ENCODE data around the gene ACVR2A.

ACVR2A gene

DNA sequence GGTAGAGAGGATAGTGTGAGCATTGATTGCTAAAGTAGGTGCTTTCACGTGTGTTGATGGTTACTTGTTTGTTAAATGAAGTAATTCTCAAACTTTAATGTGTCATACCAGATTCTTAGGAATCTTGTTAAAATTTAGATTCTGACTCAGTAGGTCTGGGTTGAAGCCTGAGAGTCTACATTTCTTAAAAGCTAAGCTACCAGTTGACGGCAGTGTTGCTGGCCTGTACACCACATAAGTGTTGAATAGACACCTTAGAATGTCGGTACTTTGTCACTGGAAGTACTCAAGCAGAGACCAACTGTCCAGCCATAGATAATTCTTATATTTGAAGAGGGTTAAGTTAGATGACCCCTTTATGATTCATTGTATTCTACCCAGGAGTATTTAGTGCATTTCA lies 79.8 kb downstream of the ACVR2A start:
- Mint-ChIP-seq H3K36me3 (ENCODE audit: low read depth) (peaks cover 5% of the 10 kb centered on the region), H3K27ac (no peak overlapping the region), H3K4me3 (no peak overlapping the region), H3K4me1 (peaks cover 2% of the 10 kb centered on the region), H3K27me3 (no peaks in the 10 kb centered on the region), H3K9me3 (no peaks in the 10 kb centered on the region)
- DNase-seq = no peak
- no peak for ATAC-seq

DNA sequence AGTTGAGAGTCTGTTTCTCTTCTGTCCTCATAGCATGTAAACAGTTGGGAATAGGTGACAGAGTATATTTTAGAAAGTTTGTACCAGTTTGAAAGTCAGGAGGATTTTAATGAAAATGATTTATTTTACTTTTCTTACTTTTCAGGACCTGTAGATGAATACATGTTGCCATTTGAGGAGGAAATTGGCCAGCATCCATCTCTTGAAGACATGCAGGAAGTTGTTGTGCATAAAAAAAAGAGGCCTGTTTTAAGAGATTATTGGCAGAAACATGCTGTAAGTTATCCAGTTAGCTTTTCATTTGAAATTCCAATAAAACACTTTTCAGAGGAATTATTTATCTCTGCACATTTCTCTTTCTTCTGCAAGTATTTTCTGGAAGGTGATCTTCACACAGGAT lies 81.1 kb downstream of the ACVR2A start:
- ATAC-seq = no peak
- Mint-ChIP-seq H3K27ac (no peak overlapping the region), H3K36me3 (ENCODE audit: low read depth) (peaks cover 6% of the 10 kb centered on the region), H3K4me3 (no peak overlapping the region), H3K4me1 (peaks cover 2% of the 10 kb centered on the region), H3K27me3 (no peaks in the 10 kb centered on the region), H3K9me3 (no peaks in the 10 kb centered on the region)
- DNase-seq = no peak

DNA sequence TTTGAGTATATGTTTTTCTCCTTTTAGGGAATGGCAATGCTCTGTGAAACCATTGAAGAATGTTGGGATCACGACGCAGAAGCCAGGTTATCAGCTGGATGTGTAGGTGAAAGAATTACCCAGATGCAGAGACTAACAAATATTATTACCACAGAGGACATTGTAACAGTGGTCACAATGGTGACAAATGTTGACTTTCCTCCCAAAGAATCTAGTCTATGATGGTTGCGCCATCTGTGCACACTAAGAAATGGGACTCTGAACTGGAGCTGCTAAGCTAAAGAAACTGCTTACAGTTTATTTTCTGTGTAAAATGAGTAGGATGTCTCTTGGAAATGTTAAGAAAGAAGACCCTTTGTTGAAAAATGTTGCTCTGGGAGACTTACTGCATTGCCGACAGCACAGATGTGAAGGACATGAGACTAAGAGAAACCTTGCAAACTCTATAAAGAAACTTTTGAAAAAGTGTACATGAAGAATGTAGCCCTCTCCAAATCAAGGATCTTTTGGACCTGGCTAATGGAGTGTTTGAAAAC lies 82.3 kb downstream of the ACVR2A start:
- DNase-seq (no peak), ATAC-seq (no peak)
- Mint-ChIP-seq H3K9me3 (no peaks in the 10 kb centered on the region), H3K4me1 (peaks cover 2% of the 10 kb centered on the region), H3K36me3 (ENCODE audit: low read depth) (peaks cover 9% of the 10 kb centered on the region), H3K4me3 (no peak overlapping the region), H3K27ac (no peak overlapping the region), H3K27me3 (no peaks in the 10 kb centered on the region)

DNA sequence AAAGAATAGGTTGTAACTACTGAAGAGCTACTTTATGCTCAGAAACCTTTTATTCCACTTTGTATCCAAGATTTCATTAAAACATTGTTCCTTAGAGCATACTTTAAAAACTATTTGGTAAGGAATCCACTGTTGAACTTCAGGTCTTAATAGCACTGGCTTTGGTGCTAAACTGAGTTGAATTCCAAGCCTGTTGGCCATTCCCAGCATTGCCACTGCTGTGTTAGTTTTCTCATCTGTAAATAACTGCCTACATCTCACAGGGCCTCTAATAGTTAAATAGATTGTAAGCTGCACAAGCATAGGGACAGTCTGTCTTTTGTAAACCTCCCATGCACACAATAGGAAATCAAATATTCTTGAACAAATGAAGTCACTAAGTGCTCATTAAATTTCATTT lies 89.1 kb downstream of the ACVR2A start:
- H3K27me3 Mint-ChIP-seq = no peaks in the 10 kb centered on the region
- H3K4me1 Mint-ChIP-seq = no peaks in the 10 kb centered on the region
- ATAC-seq = no peak
- H3K4me3 Mint-ChIP-seq = no peak overlapping the region
- peaks cover 29% of the 10 kb centered on the region for H3K36me3 Mint-ChIP-seq (ENCODE audit: low read depth)
- H3K9me3 Mint-ChIP-seq = no peaks in the 10 kb centered on the region
- DNase-seq = no peak
- H3K27ac Mint-ChIP-seq = no peak overlapping the region

DNA sequence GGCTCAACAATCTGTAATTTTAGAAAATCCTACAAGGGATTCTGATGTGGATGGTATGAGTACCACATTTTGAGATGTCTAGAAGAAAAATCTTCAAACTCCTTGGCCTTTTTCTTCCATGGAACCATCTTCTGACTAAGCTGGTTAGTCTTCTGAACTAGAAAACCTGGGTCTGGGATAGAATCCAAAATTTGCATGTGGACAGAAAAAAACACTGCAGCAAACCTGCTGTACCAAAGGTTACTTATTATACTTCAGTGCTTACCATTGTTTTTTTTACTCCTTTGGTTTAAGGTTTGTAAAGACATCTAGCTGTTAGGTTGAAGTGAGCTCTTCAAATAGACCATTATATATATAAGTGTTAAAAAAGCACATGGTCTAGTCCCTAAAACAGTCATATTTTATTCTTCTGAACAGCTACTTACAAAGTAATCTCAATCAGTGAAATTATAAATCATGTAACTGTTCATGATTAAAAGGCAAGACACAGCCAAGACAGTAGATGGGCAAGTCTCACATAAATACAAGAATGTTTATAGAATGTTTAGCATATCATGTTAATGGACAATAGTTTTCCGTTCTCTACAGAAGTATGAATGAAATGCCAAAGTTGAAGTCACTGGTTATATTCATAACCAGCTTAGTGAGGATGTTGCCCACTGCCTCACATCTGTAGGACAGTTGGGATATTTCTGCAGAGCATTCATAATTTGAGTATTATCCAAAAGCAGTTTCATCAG lies 90.2 kb downstream of the ACVR2A start:
- ATAC-seq (no peak), DNase-seq (no peak)
- Mint-ChIP-seq H3K27ac (no peak overlapping the region), H3K27me3 (no peaks in the 10 kb centered on the region), H3K4me1 (no peaks in the 10 kb centered on the region), H3K36me3 (ENCODE audit: low read depth) (peaks cover 29% of the 10 kb centered on the region), H3K4me3 (no peak overlapping the region), H3K9me3 (no peaks in the 10 kb centered on the region)

DNA sequence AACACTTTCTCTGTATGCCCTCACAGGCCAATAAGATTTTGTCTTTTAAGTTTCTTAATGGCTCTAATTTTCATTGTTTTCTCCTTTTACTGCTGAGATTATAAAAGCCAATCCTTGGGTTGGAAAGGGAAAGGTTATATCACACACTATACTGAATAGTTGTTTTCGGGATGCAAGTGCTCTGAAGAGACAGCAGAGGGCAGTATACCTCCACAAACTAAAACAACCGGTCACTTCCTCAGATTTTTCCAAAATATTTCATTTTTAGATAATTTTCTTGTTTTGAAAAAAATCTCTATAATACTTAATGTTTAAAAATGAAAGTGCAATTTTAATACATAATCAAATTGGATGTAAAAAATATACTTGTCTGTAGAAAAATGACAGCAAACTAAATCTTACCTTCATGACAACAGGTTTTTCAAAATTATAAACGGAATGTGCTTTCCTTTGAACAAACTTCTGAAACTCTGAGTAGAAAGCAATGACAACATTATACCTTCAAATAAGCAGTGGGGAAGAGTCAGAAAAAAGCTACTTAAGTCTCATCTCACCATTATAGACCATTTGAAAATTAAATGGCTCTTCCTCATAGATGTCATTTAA lies 93.0 kb downstream of the ACVR2A start:
- Mint-ChIP-seq H3K27ac (no peak overlapping the region), H3K36me3 (ENCODE audit: low read depth) (peaks cover 25% of the 10 kb centered on the region), H3K27me3 (no peaks in the 10 kb centered on the region), H3K4me1 (no peaks in the 10 kb centered on the region), H3K9me3 (no peaks in the 10 kb centered on the region), H3K4me3 (no peak overlapping the region)
- ATAC-seq (peak; percentile 43), DNase-seq (no peak)

DNA sequence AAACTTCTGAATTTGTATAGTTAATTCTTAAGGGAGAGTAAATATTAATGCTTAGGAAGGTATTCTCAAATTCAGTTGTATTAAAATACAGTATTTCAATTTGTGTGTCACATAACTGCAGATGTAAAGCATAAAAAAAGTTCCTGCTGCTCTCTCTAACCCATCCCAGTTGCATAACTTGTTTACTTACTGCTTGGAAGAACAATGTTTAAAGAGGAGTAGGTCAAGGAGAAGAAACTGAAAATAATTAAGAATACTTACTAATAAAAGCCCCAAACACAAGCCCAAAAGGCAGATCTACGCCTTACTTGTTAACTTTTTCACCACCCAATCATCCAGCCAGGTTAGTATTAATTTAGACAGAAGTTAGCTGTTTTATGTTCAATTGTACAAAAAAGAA lies 94.5 kb downstream of the ACVR2A start:
- Mint-ChIP-seq H3K4me1 (no peaks in the 10 kb centered on the region), H3K4me3 (no peak overlapping the region), H3K27ac (no peak overlapping the region), H3K9me3 (no peaks in the 10 kb centered on the region), H3K36me3 (ENCODE audit: low read depth) (peaks cover 21% of the 10 kb centered on the region), H3K27me3 (no peaks in the 10 kb centered on the region)
- DNase-seq (no peak), ATAC-seq (no peak)

DNA sequence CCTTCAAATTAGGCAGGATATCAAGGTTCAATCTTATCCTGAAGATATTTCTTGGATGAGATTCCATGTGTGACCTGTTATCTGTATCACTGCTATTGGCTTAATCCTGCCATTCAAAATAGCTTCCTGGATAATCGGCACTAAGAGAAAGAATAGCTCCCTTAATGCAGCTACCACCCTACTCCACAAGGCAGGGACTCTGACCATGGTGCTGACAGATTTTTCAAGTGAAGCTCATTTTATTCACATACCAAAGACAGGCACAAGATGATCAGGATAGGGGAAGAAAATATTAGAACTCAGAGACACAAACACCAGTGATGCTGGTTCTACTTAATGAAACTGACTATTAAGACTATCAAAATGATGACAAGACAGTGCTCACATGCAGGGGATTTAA lies 100.8 kb downstream of the ACVR2A start:
- H3K27ac Mint-ChIP-seq = no peak overlapping the region
- H3K36me3 Mint-ChIP-seq (ENCODE audit: low read depth) = peaks cover 7% of the 10 kb centered on the region
- no peaks in the 10 kb centered on the region for H3K9me3 Mint-ChIP-seq
- no peaks in the 10 kb centered on the region for H3K4me1 Mint-ChIP-seq
- H3K4me3 Mint-ChIP-seq = no peak overlapping the region
- no peak for DNase-seq
- no peaks in the 10 kb centered on the region for H3K27me3 Mint-ChIP-seq
- ATAC-seq = no peak

DNA sequence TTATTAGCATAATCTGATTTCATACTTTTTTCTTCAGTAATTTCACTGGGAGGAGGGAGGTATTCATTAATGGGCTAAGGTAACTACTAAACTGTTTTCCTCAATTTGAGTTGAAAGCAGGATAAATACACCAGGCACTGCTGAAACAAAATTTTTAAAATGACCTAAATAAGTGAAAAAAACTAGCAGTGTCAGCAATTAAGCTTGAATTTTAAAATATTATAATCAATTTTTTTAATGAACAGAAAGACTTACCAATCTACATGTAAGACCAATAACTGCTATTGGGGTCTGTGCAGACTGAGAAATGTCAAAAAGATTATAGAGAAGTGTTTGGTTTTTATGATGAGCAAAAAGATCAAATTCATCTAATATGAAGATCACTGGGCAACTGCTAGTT lies 107.3 kb downstream of the ACVR2A start:
- Mint-ChIP-seq H3K4me3 (no peak overlapping the region), H3K4me1 (no peaks in the 10 kb centered on the region), H3K27me3 (no peaks in the 10 kb centered on the region), H3K27ac (no peak overlapping the region), H3K36me3 (ENCODE audit: low read depth) (peaks cover 14% of the 10 kb centered on the region), H3K9me3 (no peaks in the 10 kb centered on the region)
- no peak for ATAC-seq
- DNase-seq = no peak

DNA sequence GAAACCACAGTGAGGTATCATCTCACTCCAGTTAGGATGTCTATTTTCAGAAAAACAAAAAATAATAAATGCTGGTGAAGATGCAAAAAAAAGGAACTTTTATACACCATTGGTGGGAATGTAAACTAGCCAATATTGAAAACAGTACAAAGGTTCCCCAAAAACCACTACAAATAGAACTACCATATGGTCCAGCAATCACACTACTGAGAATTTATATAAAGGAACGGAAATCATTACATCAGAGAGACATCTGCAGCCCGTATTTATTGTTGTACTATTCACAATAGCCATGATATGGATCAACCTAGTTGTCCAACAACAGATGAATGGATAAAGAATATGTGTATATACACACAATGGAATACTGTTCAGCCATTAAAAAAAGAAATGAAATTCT lies 123.7 kb downstream of the ACVR2A start:
- H3K4me3 Mint-ChIP-seq = no peak overlapping the region
- ATAC-seq = no peak
- peaks cover 63% of the 10 kb centered on the region for H3K36me3 Mint-ChIP-seq (ENCODE audit: low read depth)

DNA sequence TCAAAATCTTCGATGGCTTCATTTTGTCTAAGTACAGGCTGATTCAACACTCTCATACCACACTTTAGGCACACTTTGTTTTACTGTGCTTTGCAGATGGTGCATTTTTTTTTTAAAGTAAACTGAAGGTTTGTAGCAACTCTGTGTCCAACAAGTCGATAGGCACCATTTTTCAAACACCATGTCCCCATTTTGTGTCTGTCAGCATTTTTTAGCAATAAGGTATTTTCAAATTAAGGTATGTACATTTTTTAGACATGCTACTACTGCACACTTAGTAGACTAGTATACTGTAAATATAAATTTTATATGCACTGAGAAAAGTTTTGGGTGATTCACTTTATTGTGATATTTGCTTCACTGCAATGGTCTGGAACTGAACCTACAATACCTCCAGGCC lies 131.3 kb downstream of the ACVR2A start:
- DNase-seq (no peak), ATAC-seq (no peak)
- Mint-ChIP-seq H3K36me3 (ENCODE audit: low read depth) (peaks cover 32% of the 10 kb centered on the region), H3K4me1 (peaks cover 13% of the 10 kb centered on the region), H3K27me3 (no peaks in the 10 kb centered on the region), H3K27ac (no peak overlapping the region), H3K9me3 (peaks cover 16% of the 10 kb centered on the region), H3K4me3 (no peak overlapping the region)

More for the DNA sequence above, 123.7 kb downstream of the ACVR2A start:
- peaks cover 2% of the 10 kb centered on the region for H3K4me1 Mint-ChIP-seq
- DNase-seq = no peak
- peaks cover 35% of the 10 kb centered on the region for H3K9me3 Mint-ChIP-seq
- no peaks in the 10 kb centered on the region for H3K27me3 Mint-ChIP-seq
- H3K27ac Mint-ChIP-seq = no peak overlapping the region

DNA sequence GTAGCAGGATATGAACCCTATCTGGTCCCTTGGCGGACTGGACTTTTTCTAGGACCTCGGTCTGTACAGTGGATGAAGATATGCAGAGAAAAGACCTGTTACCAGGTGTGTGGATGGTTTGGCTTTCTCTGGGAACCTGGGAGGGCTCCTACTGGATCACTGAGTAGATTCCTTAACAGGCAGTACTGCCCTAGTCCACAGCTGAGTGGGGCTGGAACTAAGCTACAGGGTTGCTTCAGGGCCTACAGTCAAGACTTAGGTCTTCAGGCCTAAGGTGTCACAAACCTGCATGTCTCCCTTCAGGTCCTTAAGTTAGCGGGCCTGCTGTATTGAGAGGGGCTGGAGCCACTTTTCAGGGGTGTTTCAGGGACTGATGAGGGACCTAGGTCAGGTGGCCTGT lies 132.8 kb downstream of the ACVR2A start:
- Mint-ChIP-seq H3K27ac (no peak overlapping the region), H3K36me3 (ENCODE audit: low read depth) (peaks cover 31% of the 10 kb centered on the region), H3K27me3 (no peaks in the 10 kb centered on the region), H3K9me3 (peaks cover 16% of the 10 kb centered on the region), H3K4me3 (no peak overlapping the region), H3K4me1 (peaks cover 16% of the 10 kb centered on the region)
- no peak for DNase-seq
- ATAC-seq = no peak

Data from activated naive CD8-positive, alpha-beta T cell treated with anti-CD3 and anti-CD28 coated beads, Interleukin-2, amount 50 U/mL, for 24 hours (primary cell).